ENCODE results near the gene VPS33A. TPM values are rescaled to one million over a fixed set of nuclear protein-coding genes. Genes with fewer than 3 reads are reported as not detected.

The VPS33A gene
- total and polyA plus RNA-seq, 2 donors from 2014 or later: 11.1 to 20.1 TPM

DNA sequence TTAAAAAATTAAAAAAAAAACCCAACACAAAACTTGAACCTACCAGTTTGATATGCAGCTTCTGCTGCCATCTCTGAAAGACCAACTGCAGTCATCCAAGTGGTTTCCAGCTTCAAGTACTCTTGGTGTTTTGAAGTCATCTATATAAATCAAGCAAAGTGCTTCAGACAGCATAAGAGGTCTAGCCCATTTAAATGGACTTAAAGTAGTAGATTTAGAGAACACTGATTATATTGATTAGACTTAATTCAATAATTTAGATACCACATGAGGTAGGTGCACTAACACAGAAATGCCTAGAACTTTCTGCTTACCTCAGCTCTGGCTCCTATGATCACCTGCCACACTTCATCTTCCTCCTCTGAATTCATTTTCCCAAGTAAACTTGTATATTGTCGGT is 49.8 kb downstream of the VPS33A start:
- Histone ChIP-seq H3K36me3 (ENCODE audit: control insufficient read depth in 2 of 3, insufficient read depth in 3 of 3, low read length in 3 of 3) (peaks cover 14 to 58% (median 19%) of the 10 kb centered on the region in 3 donors), H3K27ac (ENCODE audit: low read depth in 2 of 2, low read length in 2 of 2) (no peak overlapping the region), H3K9me3 (ENCODE audit: control insufficient read depth in 2 of 3, insufficient read depth in 1 of 3, low read length in 3 of 3) (no peaks in the 10 kb centered on the region), H3K9ac (ENCODE audit: low read length in 3 of 3) (no peak overlapping the region), H3K4me3 (ENCODE audit: low read length in 3 of 3) (no peak overlapping the region), H3K27me3 (ENCODE audit: control insufficient read depth, insufficient read depth, low read length) (no peaks in the 10 kb centered on the region), H3K4me1 (ENCODE audit: control insufficient read depth in 2 of 3, insufficient read depth in 2 of 3, low read depth in 1 of 3, low read length in 3 of 3) (no peaks in the 10 kb centered on the region)
- intact Hi-C loops (cut with DNase I): no loop called here
- FAIRE-seq (no peak), DNase-seq (no peak)
- TF ChIP-seq, protein P1, sequence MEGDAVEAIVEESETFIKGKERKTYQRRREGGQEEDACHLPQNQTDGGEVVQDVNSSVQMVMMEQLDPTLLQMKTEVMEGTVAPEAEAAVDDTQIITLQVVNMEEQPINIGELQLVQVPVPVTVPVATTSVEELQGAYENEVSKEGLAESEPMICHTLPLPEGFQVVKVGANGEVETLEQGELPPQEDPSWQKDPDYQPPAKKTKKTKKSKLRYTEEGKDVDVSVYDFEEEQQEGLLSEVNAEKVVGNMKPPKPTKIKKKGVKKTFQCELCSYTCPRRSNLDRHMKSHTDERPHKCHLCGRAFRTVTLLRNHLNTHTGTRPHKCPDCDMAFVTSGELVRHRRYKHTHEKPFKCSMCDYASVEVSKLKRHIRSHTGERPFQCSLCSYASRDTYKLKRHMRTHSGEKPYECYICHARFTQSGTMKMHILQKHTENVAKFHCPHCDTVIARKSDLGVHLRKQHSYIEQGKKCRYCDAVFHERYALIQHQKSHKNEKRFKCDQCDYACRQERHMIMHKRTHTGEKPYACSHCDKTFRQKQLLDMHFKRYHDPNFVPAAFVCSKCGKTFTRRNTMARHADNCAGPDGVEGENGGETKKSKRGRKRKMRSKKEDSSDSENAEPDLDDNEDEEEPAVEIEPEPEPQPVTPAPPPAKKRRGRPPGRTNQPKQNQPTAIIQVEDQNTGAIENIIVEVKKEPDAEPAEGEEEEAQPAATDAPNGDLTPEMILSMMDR (IDR thresholded peaks at IDR 0.05; ENCODE audit: borderline replicate concordance, extremely low read depth, insufficient read depth): no peak

DNA sequence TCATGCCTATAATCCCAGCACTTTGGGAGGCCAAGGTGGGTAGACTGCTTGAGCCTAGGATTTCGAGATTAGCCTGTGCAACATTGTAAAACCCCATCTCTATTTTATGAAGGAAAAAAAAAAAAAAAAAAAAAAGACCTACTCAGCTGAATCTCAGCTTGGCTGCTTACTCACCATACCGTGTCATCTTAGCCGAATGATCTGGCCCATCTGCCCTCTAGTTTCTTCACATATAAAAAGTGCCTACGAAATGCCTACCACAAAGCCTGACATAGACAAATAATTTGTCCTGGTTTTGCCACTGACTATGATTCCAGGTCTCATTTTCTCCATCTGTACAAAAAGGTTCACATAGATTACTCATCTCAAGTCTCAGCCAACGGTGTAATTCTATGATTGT is 50.5 kb downstream of the VPS33A start:
- intact Hi-C loops (cut with DNase I): no loop called here
- no peak overlapping the region for H3K4me3 ChIP-seq (ENCODE audit: low read length in 3 of 3)
- H3K36me3 ChIP-seq (ENCODE audit: control insufficient read depth in 2 of 3, insufficient read depth in 3 of 3, low read length in 3 of 3): peaks cover 14 to 56% (median 17%) of the 10 kb centered on the region in 3 donors
- TF ChIP-seq, protein P1 (IDR thresholded peaks at IDR 0.05; ENCODE audit: borderline replicate concordance, extremely low read depth, insufficient read depth): no peak
- no peak for DNase-seq
- H3K27me3 ChIP-seq (ENCODE audit: control insufficient read depth, insufficient read depth, low read length): no peaks in the 10 kb centered on the region
- H3K27ac ChIP-seq (ENCODE audit: low read depth in 2 of 2, low read length in 2 of 2): no peak overlapping the region
- H3K9ac ChIP-seq (ENCODE audit: low read length in 3 of 3): no peak overlapping the region
- H3K4me1 ChIP-seq (ENCODE audit: control insufficient read depth in 2 of 3, insufficient read depth in 2 of 3, low read depth in 1 of 3, low read length in 3 of 3): no peaks in the 10 kb centered on the region
- FAIRE-seq: no peak
- H3K9me3 ChIP-seq (ENCODE audit: control insufficient read depth in 2 of 3, insufficient read depth in 1 of 3, low read length in 3 of 3): no peaks in the 10 kb centered on the region

DNA sequence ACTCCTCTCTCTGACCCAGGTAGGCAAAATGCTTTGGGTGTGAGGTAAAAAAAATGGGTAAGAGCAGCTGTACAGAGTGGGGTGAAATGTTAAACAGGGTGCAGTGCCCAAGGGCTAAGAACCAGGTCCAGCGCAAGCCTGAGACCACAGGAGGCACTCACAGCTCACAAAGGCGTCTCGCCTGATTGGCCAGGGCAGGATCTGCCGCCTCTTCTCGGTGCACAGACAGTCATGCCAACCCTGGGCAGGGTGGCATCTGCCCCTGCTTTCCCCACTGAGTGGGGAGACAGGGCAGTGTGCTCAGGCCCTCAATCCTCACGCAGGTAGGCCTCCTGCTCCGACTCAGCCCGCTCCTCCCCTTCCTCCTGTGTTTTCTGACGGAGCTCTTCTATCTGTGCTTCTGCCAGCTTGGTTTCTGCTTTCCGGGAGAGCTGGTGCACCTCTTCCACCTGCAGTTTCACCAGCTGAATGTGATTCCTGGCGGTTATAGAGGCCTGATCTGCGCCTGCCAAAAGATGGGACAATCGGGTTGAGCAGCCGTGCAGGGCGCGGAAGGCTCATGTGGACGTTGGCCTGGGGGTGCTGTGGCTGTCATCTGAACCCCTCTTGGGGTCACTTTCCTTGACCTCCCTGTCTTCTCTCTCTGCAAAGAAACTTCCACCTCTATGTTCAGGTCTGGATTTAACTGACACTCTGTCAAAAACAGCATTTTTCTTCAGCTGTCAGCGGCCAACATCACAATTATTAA is 58.0 kb downstream of the VPS33A start:
- no peak for DNase-seq
- peaks cover 4% of the 10 kb centered on the region for H3K27me3 ChIP-seq (ENCODE audit: control insufficient read depth, insufficient read depth, low read length)
- no peak overlapping the region for H3K27ac ChIP-seq (ENCODE audit: low read depth in 2 of 2, low read length in 2 of 2)
- no peaks in the 10 kb centered on the region for H3K9me3 ChIP-seq (ENCODE audit: control insufficient read depth in 2 of 3, insufficient read depth in 1 of 3, low read length in 3 of 3)
- no peak overlapping the region for H3K4me3 ChIP-seq (ENCODE audit: low read length in 3 of 3)
- no peak for FAIRE-seq
- no peaks in the 10 kb centered on the region for H3K4me1 ChIP-seq (ENCODE audit: control insufficient read depth in 2 of 3, insufficient read depth in 2 of 3, low read depth in 1 of 3, low read length in 3 of 3)
- TF ChIP-seq, protein P1 (IDR thresholded peaks at IDR 0.05; ENCODE audit: borderline replicate concordance, extremely low read depth, insufficient read depth): no peak
- no peak overlapping the region for H3K9ac ChIP-seq (ENCODE audit: low read length in 3 of 3)
- intact Hi-C loops (cut with DNase I): no loop called here
- H3K36me3 ChIP-seq (ENCODE audit: control insufficient read depth in 2 of 3, insufficient read depth in 3 of 3, low read length in 3 of 3): peaks cover 2 to 31% (median 15%) of the 10 kb centered on the region in 3 donors

Data from kidney (tissue), 14 donors.